Measurements from ENCODE around the gene NME4. TPM values are rescaled to one million over a fixed set of nuclear protein-coding genes. Genes with fewer than 3 reads are reported as not detected.

Gene NME4
- total and polyA plus RNA-seq, 10 of the 15 experiments (the other 5 are each of a cell fraction or from before 2014, with no cell fraction given): 11.0 to 235 (median 97.7) TPM

DNA sequence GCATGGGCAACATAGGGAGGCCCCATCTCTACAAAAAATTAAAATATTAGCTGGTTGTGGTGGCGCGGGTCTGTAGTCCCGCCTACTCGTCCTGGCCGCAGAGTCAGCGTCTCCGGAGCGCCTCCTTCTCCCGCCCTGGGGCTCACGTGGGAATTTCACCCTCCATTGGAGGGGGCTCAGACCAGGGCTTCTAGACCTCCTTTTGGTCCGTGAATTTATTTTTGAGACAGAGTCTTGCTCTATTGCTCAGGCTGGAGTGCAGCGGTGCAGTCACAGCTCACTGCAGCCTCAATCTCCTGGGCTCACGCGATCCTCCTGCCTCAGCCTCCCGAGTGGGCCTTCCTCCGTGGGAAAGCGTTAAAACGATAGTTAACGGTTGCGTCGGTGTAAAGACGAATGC lies 394 bp upstream of the NME4 start:
- no peak for DNase-seq (ENCODE audit: low read depth, low spot score)
- Histone ChIP-seq H3K9ac (ENCODE audit: control insufficient read depth, insufficient read depth, low read length) (peak overlapping the region; percentile 54; the same call in 1 of the 2 replicates), H3K79me2 (ENCODE audit: control insufficient read depth, insufficient read depth, low read length) (peaks cover 2% of the 10 kb centered on the region; the same call in 1 of the 2 replicates), H3K36me3 (ENCODE audit: control insufficient read depth in 2 of 2, insufficient read depth in 2 of 2, low read length in 1 of 2) (no peaks in the 10 kb centered on the region), H2AFZ (ENCODE audit: control insufficient read depth, low read depth, low read length) (peak overlapping the region; percentile 71), H3K4me2 (ENCODE audit: control insufficient read depth, insufficient read depth) (peak overlapping the region; percentile 82), H4K20me1 (ENCODE audit: control insufficient read depth, insufficient read depth) (no peaks in the 10 kb centered on the region), H3K4me1 (ENCODE audit: control insufficient read depth, insufficient read depth, low read length) (peaks cover 14% of the 10 kb centered on the region; the same call in 1 of the 2 replicates), H3K27me3 (replicated peaks in 1 of 2; ENCODE audit: control insufficient read depth in 2 of 2, insufficient read depth in 2 of 2, low read length in 1 of 2) (no peaks in the 10 kb centered on the region), H3K4me3 (peak overlapping the region; percentile 54; the same call in 1 of the 2 replicates), H3K9me3 (replicated peaks; ENCODE audit: control insufficient read depth, insufficient read depth, low read length) (no peaks in the 10 kb centered on the region; the same call in 2 of the 3 replicates), H3K27ac (ENCODE audit: control insufficient read depth, insufficient read depth) (no peak overlapping the region)
- WGBS (ENCODE audit: insufficient coverage, insufficient replicate concordance, low lambda C conversion rate, missing lambda C conversion rate): under 1% methylated on average over 22 of the region's 22 CpGs
- CTCF ChIA-PET: no interaction called here
- POLR2A ChIA-PET: interaction anchor here (0.6 to 2.0 kb wide), 2 partner anchors 14 to 26 kb away, joined by 4 to 5 read pairs; partner anchors contain the start of gene MRPL28
- in situ Hi-C loops (cut with MboI) (loop anchor here (10.0 kb wide), 1 partner anchor 268 kb away; the partner anchor contains the start of gene RHOT2), intact Hi-C loops (cut with micrococcal nuclease; ENCODE audit: unreplicated experiment) (loop anchor here (10.0 kb wide), 2 partner anchors 98 to 268 kb away; partner anchors contain the start of gene RHOT2)
- BruUV-seq (replicated peaks): no TSS peak
- no peak for ATAC-seq
- RAD21 ChIA-PET (ENCODE audit: unreplicated experiment): no interaction called here
- FAIRE-seq: peak; percentile 80
- SMC1A ChIA-PET (ENCODE audit: uncharacterized antibody, unreplicated experiment): no interaction called here
- TF ChIP-seq EGR1 (IDR thresholded peaks at IDR 0.05; ENCODE audit: borderline replicate concordance in 1 of 2, low read depth in 2 of 2, low read length in 2 of 2) (no peak), SMARCA5 (IDR thresholded peaks at IDR 0.05) (peak; percentile 26; the same call in 1 of the 2 replicates), ZBED1 (IDR thresholded peaks at IDR 0.05; ENCODE audit: borderline replicate concordance) (no peak), HSF1 (IDR thresholded peaks at IDR 0.05; ENCODE audit: low read depth, low read length) (no peak), SUPT20H (IDR thresholded peaks at IDR 0.05; ENCODE audit: borderline replicate concordance, control insufficient read depth, low read depth, low read length) (no peak), TCF7 (IDR thresholded peaks at IDR 0.05; ENCODE audit: borderline replicate concordance) (no peak), CREM (IDR thresholded peaks at IDR 0.05; ENCODE audit: low read depth) (0 out of 2 replicates have a peak, but pooled peaks have one; percentile 12), EED (IDR thresholded peaks at IDR 0.05; ENCODE audit: low read depth) (peak; percentile 57; the same call in 1 of the 2 replicates), MYB (IDR thresholded peaks at IDR 0.05; ENCODE audit: borderline replicate concordance, low read depth, low read length) (no peak), NBN (IDR thresholded peaks at IDR 0.05) (0 out of 2 replicates have a peak, but pooled peaks have one; percentile 36), BCL3 (IDR thresholded peaks at IDR 0.05; ENCODE audit: borderline replicate concordance, insufficient read depth, low read depth, low read length, poor library complexity, severe bottlenecking) (no peak), ZZZ3 (IDR thresholded peaks at IDR 0.05; ENCODE audit: control insufficient read depth, insufficient read length, low read depth) (no peak), BHLHE40 (IDR thresholded peaks at IDR 0.05; ENCODE audit: borderline replicate concordance in 1 of 2, low read depth in 2 of 2, low read length in 1 of 2) (peak; percentile 32 to 46; a peak in 1 of 4 replicates)
- TF ChIP-seq, protein P1, sequence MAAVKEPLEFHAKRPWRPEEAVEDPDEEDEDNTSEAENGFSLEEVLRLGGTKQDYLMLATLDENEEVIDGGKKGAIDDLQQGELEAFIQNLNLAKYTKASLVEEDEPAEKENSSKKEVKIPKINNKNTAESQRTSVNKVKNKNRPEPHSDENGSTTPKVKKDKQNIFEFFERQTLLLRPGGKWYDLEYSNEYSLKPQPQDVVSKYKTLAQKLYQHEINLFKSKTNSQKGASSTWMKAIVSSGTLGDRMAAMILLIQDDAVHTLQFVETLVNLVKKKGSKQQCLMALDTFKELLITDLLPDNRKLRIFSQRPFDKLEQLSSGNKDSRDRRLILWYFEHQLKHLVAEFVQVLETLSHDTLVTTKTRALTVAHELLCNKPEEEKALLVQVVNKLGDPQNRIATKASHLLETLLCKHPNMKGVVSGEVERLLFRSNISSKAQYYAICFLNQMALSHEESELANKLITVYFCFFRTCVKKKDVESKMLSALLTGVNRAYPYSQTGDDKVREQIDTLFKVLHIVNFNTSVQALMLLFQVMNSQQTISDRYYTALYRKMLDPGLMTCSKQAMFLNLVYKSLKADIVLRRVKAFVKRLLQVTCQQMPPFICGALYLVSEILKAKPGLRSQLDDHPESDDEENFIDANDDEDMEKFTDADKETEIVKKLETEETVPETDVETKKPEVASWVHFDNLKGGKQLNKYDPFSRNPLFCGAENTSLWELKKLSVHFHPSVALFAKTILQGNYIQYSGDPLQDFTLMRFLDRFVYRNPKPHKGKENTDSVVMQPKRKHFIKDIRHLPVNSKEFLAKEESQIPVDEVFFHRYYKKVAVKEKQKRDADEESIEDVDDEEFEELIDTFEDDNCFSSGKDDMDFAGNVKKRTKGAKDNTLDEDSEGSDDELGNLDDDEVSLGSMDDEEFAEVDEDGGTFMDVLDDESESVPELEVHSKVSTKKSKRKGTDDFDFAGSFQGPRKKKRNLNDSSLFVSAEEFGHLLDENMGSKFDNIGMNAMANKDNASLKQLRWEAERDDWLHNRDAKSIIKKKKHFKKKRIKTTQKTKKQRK (IDR thresholded peaks at IDR 0.05; ENCODE audit: low read depth, low read length): no peak
- TF ChIP-seq, protein P2, sequence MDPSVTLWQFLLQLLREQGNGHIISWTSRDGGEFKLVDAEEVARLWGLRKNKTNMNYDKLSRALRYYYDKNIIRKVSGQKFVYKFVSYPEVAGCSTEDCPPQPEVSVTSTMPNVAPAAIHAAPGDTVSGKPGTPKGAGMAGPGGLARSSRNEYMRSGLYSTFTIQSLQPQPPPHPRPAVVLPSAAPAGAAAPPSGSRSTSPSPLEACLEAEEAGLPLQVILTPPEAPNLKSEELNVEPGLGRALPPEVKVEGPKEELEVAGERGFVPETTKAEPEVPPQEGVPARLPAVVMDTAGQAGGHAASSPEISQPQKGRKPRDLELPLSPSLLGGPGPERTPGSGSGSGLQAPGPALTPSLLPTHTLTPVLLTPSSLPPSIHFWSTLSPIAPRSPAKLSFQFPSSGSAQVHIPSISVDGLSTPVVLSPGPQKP (IDR thresholded peaks at IDR 0.05; ENCODE audit: low read depth, low read length): no peak
